MM.1S (cell line): Measurements from ENCODE around the gene POLR3GL.

Experiments used
- DNase-seq: peaks from one replicate; pipeline ENCODE4 v3.0.0-alpha.2; 2015
- H2AFZ ChIP-seq: fragments of 300-600 bp; sonication (generic); 2 replicates; pipeline ENCODE4 v1.6.0; 2016; ENCODE audit warnings: antibody characterized with exemption, low read length
- H3F3A ChIP-seq: fragments of 300-600 bp; sonication (generic); 2 replicates; pipeline ENCODE4 v1.6.1; 2016; ENCODE audit warnings: mild to moderate bottlenecking, antibody characterized with exemption, low read length, moderate library complexity, mixed read lengths; ENCODE audit not compliant: insufficient read depth
- H3K27ac ChIP-seq: fragments of 300-600 bp; sonication (generic); 2 replicates; pipeline ENCODE4 v1.5.1; 2016; ENCODE audit warnings: mild to moderate bottlenecking, low read length
- H3K27me3 ChIP-seq: fragments of 300-600 bp; sonication (generic); replicated peaks from 2 replicates; pipeline ENCODE4 v1.6.0; 2016; ENCODE audit warnings: low read length; ENCODE audit not compliant: insufficient read depth
- H3K36me3 ChIP-seq: fragments of 300-600 bp; sonication (generic); replicated peaks from 2 replicates; pipeline ENCODE4 v1.6.1; 2016; ENCODE audit warnings: mild to moderate bottlenecking, low read length, mixed read lengths; ENCODE audit not compliant: insufficient read depth
- H3K4me1 ChIP-seq: fragments of 300-600 bp; sonication (generic); 2 replicates; pipeline ENCODE4 v1.6.1; 2016; ENCODE audit warnings: low read length, mixed read lengths
- H3K4me2 ChIP-seq: fragments of 300-600 bp; sonication (generic); 2 replicates; pipeline ENCODE4 v1.6.0; 2016; ENCODE audit warnings: low read depth, low read length
- H3K4me3 ChIP-seq: fragments of 300-600 bp; sonication (generic); 2 replicates; pipeline ENCODE4 v1.5.1; 2016; ENCODE audit warnings: low read length, mixed read lengths
- H3K79me2 ChIP-seq: fragments of 300-600 bp; sonication (generic); 2 replicates; pipeline ENCODE4 v1.6.1; 2016; ENCODE audit warnings: mixed run types, low read length, mixed read lengths
- H3K9ac ChIP-seq: fragments of 300-600 bp; sonication (generic); 2 replicates; pipeline ENCODE4 v1.6.1; 2016; ENCODE audit warnings: low read length, mixed read lengths
- H3K9me2 ChIP-seq: fragments of 300-600 bp; sonication (generic); replicated peaks from 2 replicates; pipeline ENCODE4 v1.6.1; 2016; ENCODE audit warnings: mild to moderate bottlenecking, low read length, mixed read lengths; ENCODE audit not compliant: insufficient read depth
- H3K9me3 ChIP-seq: fragments of 300-600 bp; sonication (generic); replicated peaks from 2 replicates; pipeline ENCODE4 v1.6.1; 2016; ENCODE audit warnings: mild to moderate bottlenecking, low read length, mixed read lengths; ENCODE audit not compliant: insufficient read depth
- H4K20me1 ChIP-seq: fragments of 300-600 bp; sonication (generic); 2 replicates; pipeline ENCODE4 v1.6.1; 2016; ENCODE audit warnings: mild to moderate bottlenecking, low read length, moderate library complexity, mixed read lengths; ENCODE audit not compliant: insufficient read depth
- CTCF ChIP-seq: fragments of 300-600 bp; sonication (generic); IDR thresholded peaks from 2 replicates; pipeline ENCODE4 v1.5.1; 2016; ENCODE audit warnings: antibody characterized with exemption, low read length, mixed read lengths
- EZH2 ChIP-seq: fragments of 300-600 bp; sonication (generic); optimal IDR thresholded peaks from 2 replicates; pipeline ENCODE3; 2017; ENCODE audit warnings: low read depth, mild to moderate bottlenecking, antibody characterized with exemption, low read length, mixed read lengths
- EZH2phosphoT487 ChIP-seq: fragments of 300-600 bp; sonication (generic); IDR thresholded peaks from 2 replicates; pipeline ENCODE4 v1.6.1; 2018; ENCODE audit warnings: antibody characterized with exemption, low read length

POLR3GL gene

GRCh38 chr1:146010126-146010738, 45.7 kb downstream of the POLR3GL start:
- Histone ChIP-seq H2AFZ (no peak overlapping the region), H4K20me1 (no peaks in the 10 kb centered on the region), H3K4me3 (no peak overlapping the region), H3K36me3 (no peaks in the 10 kb centered on the region), H3K9ac (no peak overlapping the region), H3K27me3 (no peaks in the 10 kb centered on the region), H3K4me1 (peaks cover 9% of the 10 kb centered on the region; the same call in 1 of the 2 replicates), H3K9me3 (no peaks in the 10 kb centered on the region), H3K27ac (no peak overlapping the region), H3K4me2 (no peak overlapping the region), H3F3A (no peaks in the 10 kb centered on the region), H3K9me2 (no peaks in the 10 kb centered on the region), H3K79me2 (no peaks in the 10 kb centered on the region)
- no peak for DNase-seq
- TF ChIP-seq CTCF, result no peak
- TF ChIP-seq EZH2phosphoT487, result no peak
- no peak for TF ChIP-seq EZH2

- H3K9me3 ChIP-seq, result no peaks in the 10 kb centered on the region
- H3K79me2 ChIP-seq, result no peaks in the 10 kb centered on the region
- H4K20me1 ChIP-seq, result no peaks in the 10 kb centered on the region
- TF ChIP-seq EZH2, result no peak
- peak; percentile 95 for TF ChIP-seq CTCF
- H3K4me1 ChIP-seq, result 0 out of 2 replicates have a peak, but pooled peaks cover 3% of the 10 kb centered on the region
- no peaks in the 10 kb centered on the region for H3K36me3 ChIP-seq
- no peaks in the 10 kb centered on the region; the same call in 1 of the 2 replicates for H3K27me3 ChIP-seq
- no peaks in the 10 kb centered on the region for H3K9me2 ChIP-seq
- peak; percentile 81 for DNase-seq
- H3K4me2 ChIP-seq, result no peak overlapping the region
- H3K27ac ChIP-seq, result no peak overlapping the region
- no peak overlapping the region for H2AFZ ChIP-seq
- H3K9ac ChIP-seq, result no peak overlapping the region
- H3K4me3 ChIP-seq, result no peak overlapping the region
- H3F3A ChIP-seq, result no peaks in the 10 kb centered on the region
These were observed 48.4 kb downstream of the POLR3GL start for GRCh38 chr1:146012703-146013558.

GRCh38 chr1:146013559-146013922, 49.1 kb downstream of the POLR3GL start:
- Histone ChIP-seq H3K4me1 (0 out of 2 replicates have a peak, but pooled peaks cover 3% of the 10 kb centered on the region), H3K79me2 (no peaks in the 10 kb centered on the region), H3K9ac (no peak overlapping the region), H3K4me3 (no peak overlapping the region), H3K9me2 (no peaks in the 10 kb centered on the region), H3K9me3 (no peaks in the 10 kb centered on the region), H2AFZ (no peak overlapping the region), H3K27ac (no peak overlapping the region), H4K20me1 (no peaks in the 10 kb centered on the region), H3K27me3 (peaks cover 2% of the 10 kb centered on the region; the same call in 1 of the 2 replicates), H3K36me3 (no peaks in the 10 kb centered on the region), H3K4me2 (no peak overlapping the region), H3F3A (no peaks in the 10 kb centered on the region)
- TF ChIP-seq EZH2, result no peak
- no peak for TF ChIP-seq CTCF
- TF ChIP-seq EZH2phosphoT487, result no peak
- no peak for DNase-seq
